ENCODE results near the gene FAM24B.

FAM24B gene

GRCh38 chr10:122822973-122823690 lies 56.2 kb downstream of the FAM24B start:
- no peak for DNase-seq (ENCODE audit: low read depth)

- DNase-seq (ENCODE audit: low read depth), result no peak
Observed at GRCh38 chr10:122821808-122822207, 57.6 kb downstream of the FAM24B start.

- DNase-seq (ENCODE audit: low read depth), result no peak
Observed at GRCh38 chr10:122815458-122815857, 63.9 kb downstream of the FAM24B start.

GRCh38 chr10:122814493-122814892 lies 64.9 kb downstream of the FAM24B start:
- DNase-seq (ENCODE audit: low read depth), result no peak

- DNase-seq (ENCODE audit: low read depth), result no peak
Observed at GRCh38 chr10:122812751-122813150, 66.6 kb downstream of the FAM24B start.

- no peak for DNase-seq (ENCODE audit: low read depth)
Observed at GRCh38 chr10:122802282-122802681, 77.1 kb downstream of the FAM24B start.

Data from stromal cell of bone marrow (primary cell).